NT2/D1 (cell line): ENCODE results near the gene IFNG.

Experiments used
- YY1 ChIP-seq: IDR thresholded peaks from 2 replicates; pipeline ENCODE4 v1.6.1; 2011; ENCODE audit not compliant: insufficient read length, insufficient read depth
- ZNF274 ChIP-seq: IDR thresholded peaks from 2 replicates; pipeline ENCODE4 v1.6.1; 2011; ENCODE audit warnings: mild to moderate bottlenecking, low read depth, low read length

DNA sequence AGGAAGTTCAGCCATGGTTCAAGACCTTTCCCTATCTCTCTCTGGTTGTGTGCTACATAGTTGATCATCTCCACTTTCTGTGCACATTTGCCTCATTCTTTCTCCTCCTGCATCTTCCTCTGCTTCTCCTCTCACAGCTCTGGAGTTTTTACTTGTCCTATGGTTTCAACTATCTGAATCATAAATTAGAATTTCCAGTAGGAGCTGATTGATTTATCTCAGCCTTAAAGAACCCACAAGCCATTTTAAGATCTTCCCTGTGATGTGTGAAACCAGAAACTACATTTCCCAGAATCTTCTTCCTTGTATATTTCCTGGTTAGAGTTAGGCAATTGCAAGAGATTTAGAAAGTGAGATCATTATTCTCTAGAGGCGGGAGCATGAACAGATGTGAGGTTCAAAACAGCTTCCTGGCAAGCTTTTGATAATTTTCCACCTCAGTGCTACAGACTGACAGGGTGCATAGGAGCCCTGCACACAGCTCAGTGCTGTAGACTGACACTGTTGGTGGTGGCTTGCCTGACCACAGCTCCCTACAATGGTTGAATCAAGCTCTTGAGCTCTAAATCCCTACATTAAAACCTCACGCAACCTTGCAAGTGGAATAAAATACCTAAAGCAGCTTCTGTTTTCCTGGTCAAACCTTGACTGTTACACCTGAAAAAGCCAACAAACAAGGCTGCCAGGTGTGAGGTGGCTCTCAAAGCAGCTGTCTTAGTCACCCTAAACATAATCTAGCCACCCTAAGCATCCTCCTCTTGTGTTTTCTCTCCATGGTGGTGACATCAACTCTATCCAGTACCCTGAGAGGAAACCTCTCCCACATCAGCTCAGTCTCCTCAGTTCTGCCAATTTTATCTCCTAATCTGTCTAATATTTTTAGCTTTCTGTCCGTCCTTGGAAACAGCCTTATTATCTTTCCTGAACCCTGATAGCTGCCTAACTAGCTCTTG, 21.5 kb upstream of the IFNG start:
- TF ChIP-seq YY1, result no peak
- TF ChIP-seq ZNF274, result no peak
